Ishikawa (cell line): ENCODE results near the gene VPS16.

Source experiments
- CEBPB ChIP-seq: IDR thresholded peaks from 2 replicates; pipeline ENCODE4 v1.6.1; 2012
- CREB1 ChIP-seq: IDR thresholded peaks from 2 replicates; pipeline ENCODE4 v1.6.1; 2012; ENCODE audit warnings: low read depth
- EGR1 ChIP-seq: IDR thresholded peaks from 2 replicates; pipeline ENCODE4 v1.6.1; 2012
- EP300 ChIP-seq: IDR thresholded peaks from 2 replicates; pipeline ENCODE4 v1.6.1; 2012; ENCODE audit warnings: borderline replicate concordance
- FOXM1 ChIP-seq: IDR thresholded peaks from 2 replicates; pipeline ENCODE4 v1.6.1; 2012; ENCODE audit warnings: low read depth, borderline replicate concordance
- NFIC ChIP-seq: IDR thresholded peaks from 2 replicates; pipeline ENCODE4 v1.6.1; 2012
- RAD21 ChIP-seq: IDR thresholded peaks from 2 replicates; pipeline ENCODE4 v1.6.1; 2012; ENCODE audit warnings: low read depth
- TAF1 ChIP-seq: IDR thresholded peaks from 2 replicates; pipeline ENCODE4 v1.6.1; 2012; ENCODE audit warnings: low read depth, mild to moderate bottlenecking
- TCF12 ChIP-seq: IDR thresholded peaks from 2 replicates; pipeline ENCODE4 v1.6.1; 2012; ENCODE audit warnings: low read depth
- TEAD4 ChIP-seq: IDR thresholded peaks from 2 replicates; pipeline ENCODE4 v1.6.1; 2012
- YY1 ChIP-seq: IDR thresholded peaks from 2 replicates; pipeline ENCODE4 v1.6.1; 2012; ENCODE audit warnings: low read depth
- ZBTB7A ChIP-seq: IDR thresholded peaks from 2 replicates; pipeline ENCODE4 v1.6.1; 2012; ENCODE audit warnings: low read depth
- TF ChIP-seq, protein P1 (sequence below): IDR thresholded peaks from 2 replicates; pipeline ENCODE4 v1.6.1; 2012
- TF ChIP-seq, protein P2 (sequence below): IDR thresholded peaks from 2 replicates; pipeline ENCODE4 v1.6.1; 2012; ENCODE audit warnings: low read depth, mild to moderate bottlenecking
- TF ChIP-seq, protein P3 (sequence below): IDR thresholded peaks from 2 replicates; pipeline ENCODE4 v1.6.1; 2012

Gene VPS16

DNA sequence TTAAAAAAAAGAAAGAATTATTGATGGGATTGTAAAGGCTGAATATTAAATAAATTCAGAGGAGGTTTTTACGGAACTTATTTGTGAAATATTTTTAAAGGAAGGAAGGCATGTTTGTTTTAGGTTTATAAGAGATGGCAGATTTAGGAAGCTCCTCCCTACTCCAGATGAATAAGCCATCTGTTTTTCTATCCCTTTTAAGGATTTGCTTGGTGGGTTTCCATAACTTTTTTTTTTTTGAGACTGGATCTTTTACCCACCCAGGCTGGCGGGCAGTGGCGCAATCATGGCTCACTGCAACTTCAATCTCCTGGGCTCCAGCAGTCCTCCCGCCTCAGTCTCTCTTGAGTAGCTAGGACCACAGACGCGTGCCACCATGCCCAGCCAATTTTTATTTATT is 63.1 kb downstream of the VPS16 start:
- TF ChIP-seq TCF12 (no peak), CREB1 (no peak), TEAD4 (no peak), ZBTB7A (no peak), CEBPB (no peak), EGR1 (no peak), YY1 (no peak), FOXM1 (no peak), RAD21 (no peak), NFIC (no peak), EP300 (no peak), TAF1 (no peak)
- TF ChIP-seq, protein P1, sequence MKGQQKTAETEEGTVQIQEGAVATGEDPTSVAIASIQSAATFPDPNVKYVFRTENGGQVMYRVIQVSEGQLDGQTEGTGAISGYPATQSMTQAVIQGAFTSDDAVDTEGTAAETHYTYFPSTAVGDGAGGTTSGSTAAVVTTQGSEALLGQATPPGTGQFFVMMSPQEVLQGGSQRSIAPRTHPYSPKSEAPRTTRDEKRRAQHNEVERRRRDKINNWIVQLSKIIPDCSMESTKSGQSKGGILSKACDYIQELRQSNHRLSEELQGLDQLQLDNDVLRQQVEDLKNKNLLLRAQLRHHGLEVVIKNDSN, result no peak
- TF ChIP-seq, protein P2, sequence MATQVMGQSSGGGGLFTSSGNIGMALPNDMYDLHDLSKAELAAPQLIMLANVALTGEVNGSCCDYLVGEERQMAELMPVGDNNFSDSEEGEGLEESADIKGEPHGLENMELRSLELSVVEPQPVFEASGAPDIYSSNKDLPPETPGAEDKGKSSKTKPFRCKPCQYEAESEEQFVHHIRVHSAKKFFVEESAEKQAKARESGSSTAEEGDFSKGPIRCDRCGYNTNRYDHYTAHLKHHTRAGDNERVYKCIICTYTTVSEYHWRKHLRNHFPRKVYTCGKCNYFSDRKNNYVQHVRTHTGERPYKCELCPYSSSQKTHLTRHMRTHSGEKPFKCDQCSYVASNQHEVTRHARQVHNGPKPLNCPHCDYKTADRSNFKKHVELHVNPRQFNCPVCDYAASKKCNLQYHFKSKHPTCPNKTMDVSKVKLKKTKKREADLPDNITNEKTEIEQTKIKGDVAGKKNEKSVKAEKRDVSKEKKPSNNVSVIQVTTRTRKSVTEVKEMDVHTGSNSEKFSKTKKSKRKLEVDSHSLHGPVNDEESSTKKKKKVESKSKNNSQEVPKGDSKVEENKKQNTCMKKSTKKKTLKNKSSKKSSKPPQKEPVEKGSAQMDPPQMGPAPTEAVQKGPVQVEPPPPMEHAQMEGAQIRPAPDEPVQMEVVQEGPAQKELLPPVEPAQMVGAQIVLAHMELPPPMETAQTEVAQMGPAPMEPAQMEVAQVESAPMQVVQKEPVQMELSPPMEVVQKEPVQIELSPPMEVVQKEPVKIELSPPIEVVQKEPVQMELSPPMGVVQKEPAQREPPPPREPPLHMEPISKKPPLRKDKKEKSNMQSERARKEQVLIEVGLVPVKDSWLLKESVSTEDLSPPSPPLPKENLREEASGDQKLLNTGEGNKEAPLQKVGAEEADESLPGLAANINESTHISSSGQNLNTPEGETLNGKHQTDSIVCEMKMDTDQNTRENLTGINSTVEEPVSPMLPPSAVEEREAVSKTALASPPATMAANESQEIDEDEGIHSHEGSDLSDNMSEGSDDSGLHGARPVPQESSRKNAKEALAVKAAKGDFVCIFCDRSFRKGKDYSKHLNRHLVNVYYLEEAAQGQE, result no peak
- TF ChIP-seq, protein P3, sequence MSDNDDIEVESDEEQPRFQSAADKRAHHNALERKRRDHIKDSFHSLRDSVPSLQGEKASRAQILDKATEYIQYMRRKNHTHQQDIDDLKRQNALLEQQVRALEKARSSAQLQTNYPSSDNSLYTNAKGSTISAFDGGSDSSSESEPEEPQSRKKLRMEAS, result no peak

DNA sequence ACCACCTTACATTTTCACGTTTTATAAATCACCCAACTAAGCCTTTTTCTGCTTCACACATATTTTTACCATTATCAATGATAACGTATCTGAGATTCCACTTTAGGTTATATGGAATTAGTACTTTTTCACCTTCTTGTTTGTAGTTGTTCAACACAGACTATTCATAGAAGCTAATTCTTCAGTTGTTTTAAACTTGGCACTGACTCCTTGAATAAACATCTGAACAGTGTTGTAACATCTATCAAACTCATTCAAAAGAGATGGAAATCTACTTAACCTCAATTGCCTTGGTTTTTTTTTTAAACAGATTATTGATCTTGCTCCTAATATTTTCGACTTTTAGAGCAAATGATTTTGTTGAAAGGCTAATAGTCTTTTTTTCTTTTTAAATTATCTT is 67.0 kb downstream of the VPS16 start:
- TF ChIP-seq TAF1 (no peak), RAD21 (no peak), TCF12 (no peak), EGR1 (no peak), YY1 (no peak), ZBTB7A (no peak), NFIC (no peak), CEBPB (no peak), EP300 (no peak), CREB1 (no peak)
- TF ChIP-seq, protein P2, result no peak

DNA sequence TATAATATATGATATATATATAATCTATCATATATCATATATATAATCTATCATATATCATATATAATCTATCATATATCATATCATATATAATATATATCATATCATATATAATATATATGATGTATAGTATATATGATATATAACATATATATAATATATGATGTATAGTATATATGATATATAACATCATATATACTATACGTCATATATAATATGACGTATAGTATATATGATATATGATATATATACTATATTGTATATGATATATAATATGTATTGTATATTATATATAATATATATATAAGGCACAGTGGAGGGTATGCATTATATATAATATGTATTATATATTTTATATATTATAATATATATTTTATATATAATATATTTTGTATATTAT is 69.4 kb downstream of the VPS16 start:
- TF ChIP-seq NFIC (no peak), YY1 (no peak), CEBPB (no peak), EP300 (no peak), TEAD4 (no peak), FOXM1 (no peak), EGR1 (no peak), CREB1 (no peak), TCF12 (no peak), ZBTB7A (no peak)
- TF ChIP-seq, protein P3, result no peak
- TF ChIP-seq, protein P2, result no peak
- TF ChIP-seq, protein P1, result no peak

DNA sequence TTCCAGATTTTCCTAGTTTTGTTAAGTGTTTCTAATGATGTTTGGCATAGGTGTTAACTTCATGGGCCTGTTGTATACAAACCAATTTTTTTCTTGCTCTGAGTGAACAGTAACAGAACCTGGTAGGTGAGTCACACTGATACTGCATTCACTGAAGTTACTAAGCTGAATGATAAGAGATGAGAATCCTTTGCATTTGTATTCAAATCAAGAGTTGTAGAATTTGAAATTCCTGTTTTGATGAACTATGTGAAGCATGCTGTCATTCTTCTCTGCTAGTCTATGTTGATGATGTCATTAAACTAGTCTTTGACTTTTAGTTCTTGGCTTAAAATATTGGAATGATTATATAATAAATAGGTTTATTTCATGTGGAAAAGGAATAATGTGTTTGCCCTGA is 70.7 kb downstream of the VPS16 start:
- TF ChIP-seq TCF12 (no peak), EP300 (no peak), FOXM1 (no peak), ZBTB7A (no peak), CEBPB (no peak), RAD21 (no peak), EGR1 (no peak), YY1 (no peak), CREB1 (no peak), TEAD4 (no peak), TAF1 (no peak)
- TF ChIP-seq, protein P1, result no peak
- TF ChIP-seq, protein P2, result no peak
- TF ChIP-seq, protein P3, result no peak
